ENCODE measurements around the gene MAPK10.

MAPK10 gene

DNA sequence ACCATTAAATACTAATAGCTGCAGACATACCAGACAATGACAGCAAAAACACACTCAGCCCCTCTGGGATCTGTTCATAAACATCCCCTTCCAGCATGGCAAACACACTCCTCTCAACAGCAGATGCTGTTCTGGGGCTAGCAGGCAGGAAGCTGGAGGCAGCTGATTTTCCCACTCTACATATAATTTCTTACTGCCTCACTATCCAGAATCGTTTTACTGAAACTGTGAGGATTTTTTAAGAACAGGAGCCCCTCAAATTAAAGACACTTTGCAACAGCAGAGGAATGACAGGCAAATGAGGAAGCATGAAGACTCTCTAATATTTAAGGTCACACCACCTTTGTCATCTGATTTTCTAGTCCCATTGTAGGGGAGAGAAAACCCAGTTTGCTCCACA lies 2.2 kb downstream of the MAPK10 start:
- H3K4me3 ChIP-seq (ENCODE audit: low read depth, low read length), result no peak overlapping the region
- H3K27me3 ChIP-seq (ENCODE audit: insufficient read depth, low read depth, severe bottlenecking), result no peaks in the 10 kb centered on the region
- TF ChIP-seq, protein P1, sequence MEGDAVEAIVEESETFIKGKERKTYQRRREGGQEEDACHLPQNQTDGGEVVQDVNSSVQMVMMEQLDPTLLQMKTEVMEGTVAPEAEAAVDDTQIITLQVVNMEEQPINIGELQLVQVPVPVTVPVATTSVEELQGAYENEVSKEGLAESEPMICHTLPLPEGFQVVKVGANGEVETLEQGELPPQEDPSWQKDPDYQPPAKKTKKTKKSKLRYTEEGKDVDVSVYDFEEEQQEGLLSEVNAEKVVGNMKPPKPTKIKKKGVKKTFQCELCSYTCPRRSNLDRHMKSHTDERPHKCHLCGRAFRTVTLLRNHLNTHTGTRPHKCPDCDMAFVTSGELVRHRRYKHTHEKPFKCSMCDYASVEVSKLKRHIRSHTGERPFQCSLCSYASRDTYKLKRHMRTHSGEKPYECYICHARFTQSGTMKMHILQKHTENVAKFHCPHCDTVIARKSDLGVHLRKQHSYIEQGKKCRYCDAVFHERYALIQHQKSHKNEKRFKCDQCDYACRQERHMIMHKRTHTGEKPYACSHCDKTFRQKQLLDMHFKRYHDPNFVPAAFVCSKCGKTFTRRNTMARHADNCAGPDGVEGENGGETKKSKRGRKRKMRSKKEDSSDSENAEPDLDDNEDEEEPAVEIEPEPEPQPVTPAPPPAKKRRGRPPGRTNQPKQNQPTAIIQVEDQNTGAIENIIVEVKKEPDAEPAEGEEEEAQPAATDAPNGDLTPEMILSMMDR (IDR thresholded peaks at IDR 0.05; ENCODE audit: low read depth, low read length), result no peak

DNA sequence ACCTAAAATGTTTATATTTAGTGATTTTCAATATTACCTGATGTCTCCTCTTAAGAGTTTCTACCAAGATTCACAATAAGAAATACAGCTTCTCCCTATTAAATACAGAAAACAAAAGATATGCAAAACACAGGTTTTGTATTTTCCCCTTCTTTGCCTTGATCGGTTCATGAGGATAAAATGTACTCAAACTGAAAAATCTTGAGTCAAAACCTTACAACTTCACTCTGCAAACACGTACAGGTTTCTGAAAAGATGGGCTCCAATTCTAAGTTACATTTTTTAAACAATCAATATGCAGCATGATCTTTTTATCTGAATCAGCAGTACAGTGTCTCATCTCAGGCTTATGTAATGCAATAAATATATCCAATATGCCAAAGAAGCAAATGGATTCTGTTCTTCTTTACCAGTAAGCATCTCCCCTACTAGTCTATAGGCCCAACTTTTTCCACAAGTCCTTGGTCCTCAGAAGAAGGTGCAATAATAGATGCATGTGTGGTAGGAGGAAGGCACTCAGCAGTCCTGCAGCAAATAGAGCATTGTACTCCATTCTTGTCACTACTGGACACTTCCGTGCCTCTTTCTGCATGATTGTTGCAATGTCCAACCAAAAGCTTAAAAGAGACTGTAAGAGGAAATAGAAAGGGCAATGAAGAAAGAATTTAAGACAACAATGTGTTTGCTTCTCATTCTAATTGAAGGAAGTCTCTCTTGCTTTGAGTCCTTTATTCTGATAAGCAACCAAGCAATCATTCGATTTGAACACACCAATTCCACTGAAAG lies 3.2 kb downstream of the MAPK10 start:
- DNase-seq, result no peak
- H3K27ac ChIP-seq, result no peak overlapping the region
- H3K9me3 ChIP-seq (ENCODE audit: severe bottlenecking), result no peaks in the 10 kb centered on the region
- no peak overlapping the region for H3K4me3 ChIP-seq (ENCODE audit: low read depth, low read length)
- H3K27me3 ChIP-seq (ENCODE audit: insufficient read depth, low read depth, severe bottlenecking), result no peaks in the 10 kb centered on the region
- no peaks in the 10 kb centered on the region for H3K36me3 ChIP-seq
- TF ChIP-seq, protein P1 (IDR thresholded peaks at IDR 0.05; ENCODE audit: low read depth, low read length), result no peak

More for the DNA sequence above, 2.2 kb downstream of the MAPK10 start:
- H3K36me3 ChIP-seq, result no peaks in the 10 kb centered on the region
- DNase-seq, result no peak
- H3K9me3 ChIP-seq (ENCODE audit: severe bottlenecking), result no peaks in the 10 kb centered on the region
- no peak overlapping the region for H3K27ac ChIP-seq

DNA sequence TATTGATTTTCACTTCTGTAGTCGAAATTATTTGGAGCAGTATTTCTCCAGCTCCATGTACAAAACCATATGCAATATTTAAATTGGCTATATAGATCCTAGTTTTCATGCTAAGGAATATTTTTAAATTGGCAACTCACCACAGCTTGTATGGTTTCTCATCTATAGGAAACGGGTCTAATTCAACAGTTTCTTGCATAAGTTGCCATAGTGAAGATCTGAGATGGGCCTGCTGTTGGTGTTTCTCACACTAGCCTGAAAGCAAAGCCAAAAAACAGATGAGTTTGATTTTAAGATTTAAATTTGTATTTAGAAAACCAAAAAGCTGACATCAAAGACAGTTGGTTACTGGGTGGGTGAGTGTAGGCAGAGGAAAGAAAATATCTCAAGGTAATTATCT lies 5.5 kb downstream of the MAPK10 start:
- no peak for DNase-seq
- TF ChIP-seq, protein P1 (IDR thresholded peaks at IDR 0.05; ENCODE audit: low read depth, low read length), result no peak
- H3K9me3 ChIP-seq (ENCODE audit: severe bottlenecking), result no peaks in the 10 kb centered on the region
- no peak overlapping the region for H3K27ac ChIP-seq
- H3K4me3 ChIP-seq (ENCODE audit: low read depth, low read length), result no peak overlapping the region
- no peaks in the 10 kb centered on the region for H3K36me3 ChIP-seq
- H3K27me3 ChIP-seq (ENCODE audit: insufficient read depth, low read depth, severe bottlenecking), result no peaks in the 10 kb centered on the region

DNA sequence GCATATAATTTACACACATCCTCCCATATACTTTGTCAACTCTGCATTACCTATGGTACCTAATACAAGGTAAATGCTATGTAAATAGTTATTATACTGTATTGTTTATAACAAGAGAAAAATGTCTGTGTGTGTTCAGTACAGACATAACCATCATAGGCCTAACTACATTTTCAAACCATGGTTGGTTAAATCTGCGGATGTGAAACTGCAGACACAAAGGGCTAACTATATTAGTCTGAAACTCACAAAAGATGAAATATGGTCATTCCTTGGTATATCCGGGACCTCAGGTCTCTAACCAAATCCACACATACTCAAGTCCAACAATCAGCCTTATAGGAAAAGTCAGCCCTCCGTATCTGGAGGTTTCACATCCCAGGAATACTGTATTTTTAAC lies 13.5 kb downstream of the MAPK10 start:
- H3K27me3 ChIP-seq (ENCODE audit: insufficient read depth, low read depth, severe bottlenecking), result no peaks in the 10 kb centered on the region
- no peaks in the 10 kb centered on the region for H3K36me3 ChIP-seq
- no peak for DNase-seq
- no peak overlapping the region for H3K4me3 ChIP-seq (ENCODE audit: low read depth, low read length)
- TF ChIP-seq, protein P1 (IDR thresholded peaks at IDR 0.05; ENCODE audit: low read depth, low read length), result no peak
- no peak overlapping the region for H3K27ac ChIP-seq
- no peaks in the 10 kb centered on the region for H3K9me3 ChIP-seq (ENCODE audit: severe bottlenecking)

DNA sequence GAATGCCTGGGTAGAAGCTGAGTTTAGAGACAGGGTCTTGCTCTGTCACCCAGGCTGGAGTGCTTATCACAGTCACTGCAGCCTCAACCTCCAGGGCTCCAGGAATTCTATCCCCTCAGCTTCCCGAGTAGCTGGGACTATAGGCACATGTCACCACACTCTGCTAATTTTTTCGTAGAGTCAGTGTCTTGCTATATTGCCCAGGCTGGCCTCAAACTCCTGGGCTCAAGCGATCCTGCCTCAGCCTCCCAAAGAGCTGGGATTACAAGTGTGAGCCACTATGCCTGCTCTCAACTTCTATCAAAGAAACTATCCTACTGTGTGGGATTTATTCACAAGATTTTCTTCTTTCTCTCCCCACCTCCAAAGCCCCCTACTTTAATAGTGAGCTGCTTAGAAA lies 15.7 kb downstream of the MAPK10 start:
- TF ChIP-seq, protein P1 (IDR thresholded peaks at IDR 0.05; ENCODE audit: low read depth, low read length), result no peak
- DNase-seq, result no peak

DNA sequence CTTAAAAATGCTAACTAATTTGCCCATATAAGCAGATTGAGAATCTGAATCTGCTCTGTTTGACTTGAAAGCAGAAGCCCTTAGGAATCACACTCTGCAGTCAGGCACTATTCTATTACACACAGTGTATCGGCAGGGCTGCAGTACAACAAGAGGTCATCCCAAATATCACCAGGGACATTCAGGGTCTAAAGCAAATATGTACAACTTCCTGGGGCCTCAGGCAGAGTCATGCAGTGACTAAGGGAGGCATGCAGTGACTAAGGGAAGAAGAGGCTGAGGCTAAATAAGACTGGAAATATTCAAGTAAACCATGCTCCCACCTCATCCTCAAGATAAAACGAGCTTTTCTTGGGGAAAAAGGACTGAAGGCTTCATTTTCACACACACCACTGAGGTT lies 20.9 kb downstream of the MAPK10 start:
- no peaks in the 10 kb centered on the region for H3K27me3 ChIP-seq (ENCODE audit: insufficient read depth, low read depth, severe bottlenecking)
- H3K36me3 ChIP-seq, result no peaks in the 10 kb centered on the region
- H3K9me3 ChIP-seq (ENCODE audit: severe bottlenecking), result no peaks in the 10 kb centered on the region
- no peak overlapping the region for H3K27ac ChIP-seq
- H3K4me3 ChIP-seq (ENCODE audit: low read depth, low read length), result no peak overlapping the region
- no peak for DNase-seq
- TF ChIP-seq, protein P1 (IDR thresholded peaks at IDR 0.05; ENCODE audit: low read depth, low read length), result no peak

More for the DNA sequence above, 15.7 kb downstream of the MAPK10 start:
- Histone ChIP-seq H3K9me3 (ENCODE audit: severe bottlenecking) (no peaks in the 10 kb centered on the region), H3K27me3 (ENCODE audit: insufficient read depth, low read depth, severe bottlenecking) (no peaks in the 10 kb centered on the region), H3K27ac (no peak overlapping the region), H3K4me3 (ENCODE audit: low read depth, low read length) (no peak overlapping the region), H3K36me3 (no peaks in the 10 kb centered on the region)
